HepG2 (cell line): ENCODE measurements around the gene SIK2. TPM values are rescaled to one million over a fixed set of nuclear protein-coding genes. Genes with fewer than 3 reads are reported as not detected.

Experiments
- ATAC-seq: fragments of 200-7000 bp; cut with Tn5 transposase; 3 replicates; pipeline ENCODE4 v1.9.1; 2020; ENCODE audit warnings: mild to moderate bottlenecking, moderate library complexity
- BruUV-seq: library from RNA; stranded (reverse); fragments of 400-500 nt; replicated peaks from 2 replicates; lab custom pipeline; 2021; lab: Mats Ljungman, UMichigan
- CTCF ChIA-PET: fragments of 300-600 bp; formaldehyde crosslinking; extraction: SDS; loops from one replicate; lab custom pipeline; 2021; ENCODE audit warnings: low total read pairs, inconsistent platforms, low intra/inter-chr PET ratio; lab: Yijun Ruan, JAX
- POLR2A ChIA-PET: fragments of 350-600 bp; sonication (Branson Sonifier 250); formaldehyde crosslinking; loops from one replicate; lab custom pipeline; 2020; ENCODE audit warnings: antibody characterized with exemption, inconsistent platforms; lab: Yijun Ruan, JAX
- DNase-seq: peaks from one replicate; pipeline ENCODE4 v3.0.0-alpha.2; 2015; ENCODE audit warnings: low spot score
- FAIRE-seq: peaks from 3 replicates; lab custom pipeline; 2011; peaks lifted over from hg19 to GRCh38; lab: Jason Lieb, UNC
- H2AFZ ChIP-seq: one replicate; pipeline ENCODE4 v1.6.1; 2011; ENCODE audit warnings: low read length, inconsistent platforms
- H3K27ac ChIP-seq: fragments of 300-600 bp; 3 replicates; pipeline ENCODE4 v1.8.0; 2011; ENCODE audit warnings: mixed run types, mild to moderate bottlenecking, mixed read lengths, low read length, inconsistent platforms; ENCODE audit not compliant: insufficient read depth; ENCODE audit errors: extremely low read length
- H3K27me3 ChIP-seq, 2 experiments: fragments of 200-600 bp in 1 of 2; 2 replicates in 1 of 2; 3 replicates in 1 of 2; pipeline versions ENCODE4 v1.6.0 to v1.8.0; 2011; ENCODE audit warnings: low read length in 2 of 2, mild to moderate bottlenecking in 2 of 2, moderate library complexity in 2 of 2, inconsistent platforms in 1 of 2; ENCODE audit not compliant: insufficient read depth in 2 of 2, control insufficient read depth in 1 of 2
- H3K36me3 ChIP-seq, 2 experiments: fragments of 200-600 bp in 1 of 2; replicated peaks in 1 of 2; 2 replicates in 1 of 2; 3 replicates in 1 of 2; pipeline versions ENCODE4 v1.5.1 to v1.8.0; 2011; ENCODE audit warnings: low read length in 2 of 2, inconsistent platforms in 1 of 2; ENCODE audit not compliant: insufficient read depth in 2 of 2, control insufficient read depth in 1 of 2
- H3K4me1 ChIP-seq: 2 replicates; pipeline ENCODE4 v1.5.1; 2012; ENCODE audit warnings: low read length, inconsistent platforms; ENCODE audit not compliant: insufficient read depth
- H3K4me2 ChIP-seq: 2 replicates; pipeline ENCODE4 v1.6.0; 2011; ENCODE audit warnings: low read depth, low read length, inconsistent platforms
- H3K4me3 ChIP-seq, 3 experiments: fragments of 200-600 bp in 1 of 3; sonication (generic), shearing (Covaris generic) in 1 of 3; replicated peaks in 1 of 3; 2 replicates each; pipeline ENCODE4 v1.5.1; 2011 to 2016; ENCODE audit warnings: low read length in 3 of 3, inconsistent platforms in 2 of 3, low read depth in 2 of 3, mild to moderate bottlenecking in 2 of 3, control low read depth in 1 of 3, mixed read lengths in 1 of 3; ENCODE audit not compliant: insufficient read depth in 1 of 3
- H3K79me2 ChIP-seq: one replicate; pipeline ENCODE4 v1.6.1; 2011; ENCODE audit warnings: low read length, inconsistent platforms; ENCODE audit not compliant: insufficient read depth
- H3K9ac ChIP-seq: 2 replicates; pipeline ENCODE4 v1.6.0; 2011; ENCODE audit warnings: mild to moderate bottlenecking, low read depth, low read length, inconsistent platforms; ENCODE audit not compliant: insufficient read depth
- H3K9me3 ChIP-seq: 2 replicates; pipeline ENCODE4 v1.5.1; 2012; ENCODE audit warnings: mild to moderate bottlenecking, low read length
- H4K20me1 ChIP-seq: 2 replicates; pipeline ENCODE4 v1.6.0; 2011; ENCODE audit warnings: inconsistent platforms, mild to moderate bottlenecking, low read length, moderate library complexity; ENCODE audit not compliant: insufficient read depth
- HMGXB4 ChIP-seq, 2 experiments: sonication (generic) in 1 of 2; formaldehyde crosslinking in 1 of 2; IDR thresholded peaks; 2 replicates each; pipeline versions ENCODE4 v1.4.0 to v1.6.1; 2018 to 2020; ENCODE audit warnings: missing genetic modification reagents in 2 of 2, borderline replicate concordance in 1 of 2, low read depth in 1 of 2, mild to moderate bottlenecking in 1 of 2, missing biosample characterization in 1 of 2
- HNRNPH1 ChIP-seq: fragments of 200-400 bp; formaldehyde crosslinking; optimal IDR thresholded peaks from 2 replicates; pipeline ENCODE3; 2017; ENCODE audit warnings: mild to moderate bottlenecking, low read depth, low read length
- LRRFIP1 ChIP-seq: sonication (generic); formaldehyde crosslinking; conservative IDR thresholded peaks from 2 replicates; pipeline ENCODE4 v1.4.0; 2020; ENCODE audit warnings: missing genetic modification reagents
- NR2F6 ChIP-seq, 2 experiments: IDR thresholded peaks; 2 replicates each; pipeline ENCODE4 v1.6.1; 2016; ENCODE audit warnings: antibody characterized with exemption in 1 of 2, mild to moderate bottlenecking in 1 of 2
- POLR2G ChIP-seq: fragments of 200-400 bp; formaldehyde crosslinking; IDR thresholded peaks from 2 replicates; pipeline ENCODE4 v1.6.1; 2018; ENCODE audit warnings: mild to moderate bottlenecking, low read depth, low read length, moderate library complexity
- SMARCC2 ChIP-seq: fragments of 450-650 bp; IDR thresholded peaks from 2 replicates; pipeline ENCODE4 v1.6.1; 2017; ENCODE audit warnings: antibody characterized with exemption, mild to moderate bottlenecking
- ZBTB49 ChIP-seq: sonication (generic); formaldehyde crosslinking; IDR thresholded peaks from 2 replicates; pipeline ENCODE4 v1.4.0; 2020; ENCODE audit warnings: missing genetic modification reagents, borderline replicate concordance
- ZKSCAN8 ChIP-seq: IDR thresholded peaks from 2 replicates; pipeline ENCODE4 v1.6.1; 2016; ENCODE audit warnings: borderline replicate concordance, missing genetic modification reagents, missing compliant biosample characterization
- ZNF205 ChIP-seq: IDR thresholded peaks from 2 replicates; pipeline ENCODE4 v1.6.1; 2018; ENCODE audit warnings: missing biosample characterization, missing genetic modification reagents
- ZNF274 ChIP-seq: sonication (generic); formaldehyde crosslinking; IDR thresholded peaks from 2 replicates; pipeline ENCODE4 v1.5.1; 2020; ENCODE audit warnings: mild to moderate bottlenecking, missing genetic modification reagents
- WGBS: methylation state at CpG from one replicate; pipeline ENCODE4 v1.1.6; 2017; ENCODE audit warnings: low lambda C conversion rate; 5-methylcytosine and 5-hydroxymethylcytosine counted together
- in situ Hi-C: cut with HindIII; loops from 2 replicates; pipeline ENCODE4 v1.10.0; 2017; ENCODE audit warnings: low pct_unique_long_range_greater_than_20kb; ENCODE audit not compliant: extremely low pct_ligation_motif_present
- intact Hi-C: fragments of 100-400 bp; cut with micrococcal nuclease; formaldehyde crosslinking; loops from one replicate; pipeline ENCODE4 v1.10.0; 2022; ENCODE audit not compliant: unreplicated experiment
- polyA plus RNA-seq, 8 experiments: library from polyadenylated mRNA; depleted of rRNA in 3 of 8; stranded (reverse) in 7 of 8; unstranded in 1 of 8; fragments of >200 nt; fragmentation: Illumina TruSeq in 4 of 8; extraction: Trizol in 4 of 8; gene quantifications; 2 replicates each; pipeline versions ENCODE4 v1.2.1 to v1.2.3, GENCODE V29; 2011 to 2016; ENCODE audit warnings: low read depth in 4 of 8, missing spikeins in 1 of 8, mixed read lengths in 1 of 8; ENCODE audit not compliant: insufficient read depth in 1 of 8
- total RNA-seq, 5 experiments: library from RNA; depleted of rRNA; stranded (reverse); fragments of >200 nt; fragmentation: Illumina TruSeq; extraction: Trizol; gene quantifications; 2 replicates each; pipeline ENCODE4 v1.2.3, GENCODE V29; 2016; ENCODE audit warnings: low read depth in 1 of 5
- TF ChIP-seq, protein P1 (sequence below): sonication (generic); formaldehyde crosslinking; IDR thresholded peaks from 2 replicates; pipeline ENCODE4 v1.5.0; 2020; ENCODE audit warnings: mild to moderate bottlenecking, missing genetic modification reagents, borderline replicate concordance
- TF ChIP-seq, protein P2 (sequence below): IDR thresholded peaks from 2 replicates; pipeline ENCODE4 v1.6.1; 2016; ENCODE audit warnings: control low read depth

The SIK2 gene
- total and polyA plus RNA-seq, 2 of the 13 experiments (the other 11 are each of a cell fraction or from before 2014, with no cell fraction given) = 8.1 to 15.4 TPM

GRCh38 chr11:111557425-111558111 is 44.7 kb upstream of the SIK2 start:
- Histone ChIP-seq H3K4me3 (no peak overlapping the region), H3K79me2 (no peaks in the 10 kb centered on the region), H3K4me2 (no peak overlapping the region), H4K20me1 (no peaks in the 10 kb centered on the region), H3K36me3 (no peaks in the 10 kb centered on the region), H3K27me3 (no peaks in the 10 kb centered on the region), H3K9ac (no peak overlapping the region), H3K4me1 (peaks cover 17% of the 10 kb centered on the region), H3K27ac (no peak overlapping the region), H2AFZ (no peak overlapping the region), H3K9me3 (peaks cover 6% of the 10 kb centered on the region; the same call in 1 of the 2 replicates)
- intact Hi-C loops = no loop called here
- FAIRE-seq = no peak
- no peak for ATAC-seq
- WGBS = 42% methylated on average over 5 of the region's 5 CpGs
- ChIA-PET POLR2A (no interaction called here), CTCF (no interaction called here)
- no TSS peak for BruUV-seq
- in situ Hi-C loops = no loop called here
- peak; percentile 14 for DNase-seq
- TF ChIP-seq, protein P1, sequence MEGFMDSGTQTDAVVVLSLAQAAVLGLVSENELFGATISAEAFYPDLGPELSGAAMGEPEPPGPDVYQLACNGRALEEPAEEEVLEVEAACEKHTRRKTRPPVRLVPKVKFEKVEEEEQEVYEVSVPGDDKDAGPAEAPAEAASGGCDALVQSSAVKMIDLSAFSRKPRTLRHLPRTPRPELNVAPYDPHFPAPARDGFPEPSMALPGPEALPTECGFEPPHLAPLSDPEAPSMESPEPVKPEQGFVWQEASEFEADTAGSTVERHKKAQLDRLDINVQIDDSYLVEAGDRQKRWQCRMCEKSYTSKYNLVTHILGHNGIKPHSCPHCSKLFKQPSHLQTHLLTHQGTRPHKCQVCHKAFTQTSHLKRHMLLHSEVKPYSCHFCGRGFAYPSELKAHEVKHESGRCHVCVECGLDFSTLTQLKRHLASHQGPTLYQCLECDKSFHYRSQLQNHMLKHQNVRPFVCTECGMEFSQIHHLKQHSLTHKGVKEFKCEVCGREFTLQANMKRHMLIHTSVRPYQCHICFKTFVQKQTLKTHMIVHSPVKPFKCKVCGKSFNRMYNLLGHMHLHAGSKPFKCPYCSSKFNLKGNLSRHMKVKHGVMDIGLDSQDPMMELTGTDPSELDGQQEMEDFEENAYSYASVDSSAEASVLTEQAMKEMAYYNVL = no peak
- no peak for TF ChIP-seq ZBTB49 (CRISPR knock-in tag)
- no peak for TF ChIP-seq LRRFIP1 (CRISPR knock-in tag)
- TF ChIP-seq SMARCC2 = no peak
- no peak for TF ChIP-seq POLR2G
- no peak for TF ChIP-seq ZNF274 (CRISPR knock-in tag)
- TF ChIP-seq HNRNPH1 = no peak
- TF ChIP-seq NR2F6 (IDR thresholded peaks at IDR 0.05) = no peak
- no peak for TF ChIP-seq NR2F6 (CRISPR knock-in tag; IDR thresholded peaks at IDR 0.05)
- TF ChIP-seq ZNF205 (CRISPR knock-in tag) = no peak
- TF ChIP-seq, protein P2, sequence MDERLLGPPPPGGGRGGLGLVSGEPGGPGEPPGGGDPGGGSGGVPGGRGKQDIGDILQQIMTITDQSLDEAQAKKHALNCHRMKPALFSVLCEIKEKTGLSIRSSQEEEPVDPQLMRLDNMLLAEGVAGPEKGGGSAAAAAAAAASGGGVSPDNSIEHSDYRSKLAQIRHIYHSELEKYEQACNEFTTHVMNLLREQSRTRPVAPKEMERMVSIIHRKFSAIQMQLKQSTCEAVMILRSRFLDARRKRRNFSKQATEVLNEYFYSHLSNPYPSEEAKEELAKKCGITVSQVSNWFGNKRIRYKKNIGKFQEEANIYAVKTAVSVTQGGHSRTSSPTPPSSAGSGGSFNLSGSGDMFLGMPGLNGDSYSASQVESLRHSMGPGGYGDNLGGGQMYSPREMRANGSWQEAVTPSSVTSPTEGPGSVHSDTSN = no peak
- TF ChIP-seq HMGXB4 (CRISPR knock-in tag; IDR thresholded peaks at IDR 0.05; ENCODE audit: borderline replicate concordance in 1 of 2, low read depth in 1 of 2) = no peak
- TF ChIP-seq ZKSCAN8 (CRISPR knock-in tag) = no peak
